ENCODE data around the gene TRAF3IP1. TPM values are rescaled to one million over a fixed set of nuclear protein-coding genes. Genes with fewer than 3 reads are reported as not detected.
"Not testable (repeated sequence)": the region's sequence is repeated elsewhere in the genome, so short reads cannot be mapped to it uniquely, and the experiment has no call there.

TRAF3IP1 gene
- total RNA-seq, 2 donors from 2014 or later = 3.4 to 7.2 TPM

GRCh38 chr2:238430781-238431180 is 110.5 kb downstream of the TRAF3IP1 start:
- Mint-ChIP-seq H3K27me3 (no peaks in the 10 kb centered on the region), H3K9me3 (no peaks in the 10 kb centered on the region), H3K36me3 (ENCODE audit: low read depth) (peaks cover 66% of the 10 kb centered on the region), H3K27ac (no peak overlapping the region), H3K4me1 (peaks cover 18% of the 10 kb centered on the region), H3K4me3 (peak overlapping the region; percentile 33)
- no peak for ATAC-seq (replicated peaks)

GRCh38 chr2:238431456-238431855 is 111.1 kb downstream of the TRAF3IP1 start:
- no peaks in the 10 kb centered on the region for H3K9me3 Mint-ChIP-seq
- H3K4me3 Mint-ChIP-seq = no peak overlapping the region
- no peak for ATAC-seq (replicated peaks)
- H3K36me3 Mint-ChIP-seq (ENCODE audit: low read depth) = peaks cover 73% of the 10 kb centered on the region
- no peaks in the 10 kb centered on the region for H3K27me3 Mint-ChIP-seq
- no peak overlapping the region for H3K27ac Mint-ChIP-seq
- peaks cover 18% of the 10 kb centered on the region for H3K4me1 Mint-ChIP-seq

- ATAC-seq (replicated peaks) = no peak
- H3K36me3 Mint-ChIP-seq (ENCODE audit: low read depth) = peaks cover 82% of the 10 kb centered on the region
- no peaks in the 10 kb centered on the region for H3K9me3 Mint-ChIP-seq
- H3K27ac Mint-ChIP-seq = no peak overlapping the region
- H3K4me1 Mint-ChIP-seq = peaks cover 12% of the 10 kb centered on the region
- no peak overlapping the region for H3K4me3 Mint-ChIP-seq
- no peaks in the 10 kb centered on the region for H3K27me3 Mint-ChIP-seq
Observed at GRCh38 chr2:238433300-238433915, 113.1 kb downstream of the TRAF3IP1 start.

- no peak overlapping the region for H3K27ac Mint-ChIP-seq
- H3K36me3 Mint-ChIP-seq (ENCODE audit: low read depth) = peaks cover 90% of the 10 kb centered on the region
- ATAC-seq (replicated peaks) = no peak
- H3K4me3 Mint-ChIP-seq = no peak overlapping the region
- no peaks in the 10 kb centered on the region for H3K27me3 Mint-ChIP-seq
- peaks cover 15% of the 10 kb centered on the region for H3K4me1 Mint-ChIP-seq
- H3K9me3 Mint-ChIP-seq = no peaks in the 10 kb centered on the region
Observed at GRCh38 chr2:238433941-238434845, 113.9 kb downstream of the TRAF3IP1 start.

- Mint-ChIP-seq H3K9me3 (no peaks in the 10 kb centered on the region), H3K36me3 (ENCODE audit: low read depth) (peaks cover 93% of the 10 kb centered on the region), H3K4me3 (no peak overlapping the region), H3K27ac (no peak overlapping the region), H3K27me3 (no peaks in the 10 kb centered on the region), H3K4me1 (peaks cover 19% of the 10 kb centered on the region)
- no peak for ATAC-seq (replicated peaks)
Observed at GRCh38 chr2:238434846-238435751, 114.8 kb downstream of the TRAF3IP1 start.

- Mint-ChIP-seq H3K9me3 (no peaks in the 10 kb centered on the region), H3K4me3 (no peak overlapping the region), H3K27me3 (no peaks in the 10 kb centered on the region), H3K36me3 (ENCODE audit: low read depth) (peaks cover 93% of the 10 kb centered on the region), H3K4me1 (peaks cover 20% of the 10 kb centered on the region), H3K27ac (no peak overlapping the region)
- no peak for ATAC-seq (replicated peaks)
Observed at GRCh38 chr2:238435752-238436096, 115.4 kb downstream of the TRAF3IP1 start.

- Mint-ChIP-seq H3K4me3 (peak overlapping the region; percentile 77), H3K27ac (peak overlapping the region; percentile 92), H3K4me1 (peaks cover 20% of the 10 kb centered on the region), H3K27me3 (no peaks in the 10 kb centered on the region), H3K36me3 (ENCODE audit: low read depth) (peaks cover 96% of the 10 kb centered on the region), H3K9me3 (no peaks in the 10 kb centered on the region)
- peak; percentile 96 for ATAC-seq (replicated peaks)
Observed at GRCh38 chr2:238438856-238439849, 118.8 kb downstream of the TRAF3IP1 start.

GRCh38 chr2:238439917-238440316 is 119.6 kb downstream of the TRAF3IP1 start:
- Mint-ChIP-seq H3K9me3 (no peaks in the 10 kb centered on the region), H3K4me1 (peaks cover 20% of the 10 kb centered on the region), H3K36me3 (ENCODE audit: low read depth) (peaks cover 96% of the 10 kb centered on the region), H3K4me3 (peak overlapping the region; percentile 77), H3K27me3 (no peaks in the 10 kb centered on the region), H3K27ac (peak overlapping the region; percentile 92)
- peak; percentile 70 for ATAC-seq (replicated peaks)

- H3K27me3 Mint-ChIP-seq = no peaks in the 10 kb centered on the region
- peak overlapping the region; percentile 77 for H3K4me3 Mint-ChIP-seq
- H3K9me3 Mint-ChIP-seq = no peaks in the 10 kb centered on the region
- no peak for ATAC-seq (replicated peaks)
- peak overlapping the region; percentile 92 for H3K27ac Mint-ChIP-seq
- H3K36me3 Mint-ChIP-seq (ENCODE audit: low read depth) = peaks cover 96% of the 10 kb centered on the region
- H3K4me1 Mint-ChIP-seq = peaks cover 20% of the 10 kb centered on the region
Observed at GRCh38 chr2:238440331-238440730, 120.0 kb downstream of the TRAF3IP1 start.

GRCh38 chr2:238440767-238441166 is 120.4 kb downstream of the TRAF3IP1 start:
- Mint-ChIP-seq H3K36me3 (ENCODE audit: low read depth) (peaks cover 96% of the 10 kb centered on the region), H3K27ac (peak overlapping the region; percentile 92), H3K27me3 (no peaks in the 10 kb centered on the region), H3K4me1 (peaks cover 20% of the 10 kb centered on the region), H3K4me3 (peak overlapping the region; percentile 77), H3K9me3 (no peaks in the 10 kb centered on the region)
- ATAC-seq (replicated peaks) = no peak

- Mint-ChIP-seq H3K27ac (no peak overlapping the region), H3K36me3 (ENCODE audit: low read depth) (peaks cover 96% of the 10 kb centered on the region), H3K4me3 (peak overlapping the region; percentile 5), H3K9me3 (no peaks in the 10 kb centered on the region), H3K27me3 (no peaks in the 10 kb centered on the region), H3K4me1 (peaks cover 20% of the 10 kb centered on the region)
- ATAC-seq (replicated peaks) = no peak
Observed at GRCh38 chr2:238441262-238442114, 121.2 kb downstream of the TRAF3IP1 start.

GRCh38 chr2:238442257-238442656 is 121.9 kb downstream of the TRAF3IP1 start:
- H3K27ac Mint-ChIP-seq; ATAC-seq (replicated peaks); H3K4me3 Mint-ChIP-seq; H3K9me3 Mint-ChIP-seq; H3K27me3 Mint-ChIP-seq: not testable (repeated sequence)
- peaks cover 96% of the 10 kb centered on the region for H3K36me3 Mint-ChIP-seq (ENCODE audit: low read depth)
- H3K4me1 Mint-ChIP-seq = peaks cover 20% of the 10 kb centered on the region

GRCh38 chr2:238444242-238444641 is 123.9 kb downstream of the TRAF3IP1 start:
- Mint-ChIP-seq H3K9me3 (no peaks in the 10 kb centered on the region), H3K36me3 (ENCODE audit: low read depth) (peaks cover 95% of the 10 kb centered on the region), H3K4me1 (peaks cover 11% of the 10 kb centered on the region), H3K27ac (no peak overlapping the region), H3K4me3 (no peak overlapping the region), H3K27me3 (no peaks in the 10 kb centered on the region)
- ATAC-seq (replicated peaks) = no peak
